Endothelial cell (in vitro differentiated cells): ENCODE data around the gene RNF144A. TPM values are rescaled to one million over a fixed set of nuclear protein-coding genes. Genes with fewer than 3 reads are reported as not detected.
"Not testable (repeated sequence)": the region's sequence is repeated elsewhere in the genome, so short reads cannot be mapped to it uniquely, and the experiment has no call there.

Source experiments
- DNase-seq: peaks from one replicate; pipeline ENCODE4 v3.0.0; 2021; ENCODE audit warnings: low spot score
- H3K27ac Mint-ChIP-seq: one replicate; pipeline ENCODE4 v1.8.0; 2021; ENCODE audit warnings: mixed read lengths, inconsistent platforms; ENCODE audit not compliant: unreplicated experiment
- H3K27me3 Mint-ChIP-seq: one replicate; pipeline ENCODE4 v1.8.0; 2021; ENCODE audit warnings: mild to moderate bottlenecking, moderate library complexity, mixed read lengths, inconsistent platforms; ENCODE audit not compliant: unreplicated experiment
- H3K36me3 Mint-ChIP-seq: one replicate; pipeline ENCODE4 v1.8.0; 2021; ENCODE audit warnings: mild to moderate bottlenecking, low read depth, mixed read lengths, inconsistent platforms; ENCODE audit not compliant: unreplicated experiment
- H3K4me1 Mint-ChIP-seq: one replicate; pipeline ENCODE4 v1.8.0; 2021; ENCODE audit warnings: mild to moderate bottlenecking, mixed read lengths, inconsistent platforms; ENCODE audit not compliant: unreplicated experiment
- H3K4me3 Mint-ChIP-seq: one replicate; pipeline ENCODE4 v1.8.0; 2021; ENCODE audit warnings: mild to moderate bottlenecking, mixed read lengths, inconsistent platforms; ENCODE audit not compliant: unreplicated experiment
- H3K9me3 Mint-ChIP-seq: one replicate; pipeline ENCODE4 v1.8.0; 2021; ENCODE audit warnings: mixed read lengths, inconsistent platforms; ENCODE audit not compliant: unreplicated experiment
- CTCF ChIP-seq: fragments of 200-600 bp; sonication (generic); IDR thresholded peaks from one replicate; pipeline ENCODE4 v1.5.0; 2021; ENCODE audit warnings: antibody characterized with exemption; ENCODE audit not compliant: unreplicated experiment
- total RNA-seq: library from RNA; stranded (reverse); fragmentation: NEBNext Ultra II Directional; extraction: Animal tissue kit (Norgen Biotek cat#: 25700); gene quantifications from one replicate; pipeline ENCODE4 v1.2.1, GENCODE V29; 2021; ENCODE audit not compliant: unreplicated experiment

Gene RNF144A
- total RNA-seq, 1 donor from 2014 or later = 81.3 TPM

GRCh38 chr2:6934758-6935651 is 17.8 kb downstream of the RNF144A start:
- Mint-ChIP-seq H3K27me3 (peaks cover 1% of the 10 kb centered on the region), H3K36me3 (peaks cover 6% of the 10 kb centered on the region), H3K9me3 (no peaks in the 10 kb centered on the region), H3K4me1 (peaks cover 6% of the 10 kb centered on the region), H3K27ac (no peak overlapping the region), H3K4me3 (no peak overlapping the region)
- DNase-seq = no peak
- TF ChIP-seq CTCF = no peak

GRCh38 chr2:6935652-6936020 is 18.4 kb downstream of the RNF144A start:
- DNase-seq, H3K9me3 Mint-ChIP-seq, H3K4me1 Mint-ChIP-seq, H3K27ac Mint-ChIP-seq, H3K36me3 Mint-ChIP-seq, H3K4me3 Mint-ChIP-seq, H3K27me3 Mint-ChIP-seq: not testable (repeated sequence)

GRCh38 chr2:6937157-6937556 is 19.9 kb downstream of the RNF144A start:
- H3K4me3 Mint-ChIP-seq = no peak overlapping the region
- H3K27ac Mint-ChIP-seq = no peak overlapping the region
- peaks cover 1% of the 10 kb centered on the region for H3K27me3 Mint-ChIP-seq
- no peak for DNase-seq
- peaks cover 15% of the 10 kb centered on the region for H3K4me1 Mint-ChIP-seq
- no peaks in the 10 kb centered on the region for H3K9me3 Mint-ChIP-seq
- no peak for TF ChIP-seq CTCF
- peaks cover 16% of the 10 kb centered on the region for H3K36me3 Mint-ChIP-seq

GRCh38 chr2:6937582-6937981 is 20.4 kb downstream of the RNF144A start:
- H3K27me3 Mint-ChIP-seq = peaks cover 1% of the 10 kb centered on the region
- no peak for TF ChIP-seq CTCF
- DNase-seq = no peak
- H3K4me1 Mint-ChIP-seq = peaks cover 15% of the 10 kb centered on the region
- H3K9me3 Mint-ChIP-seq = no peaks in the 10 kb centered on the region
- H3K4me3 Mint-ChIP-seq = no peak overlapping the region
- no peak overlapping the region for H3K27ac Mint-ChIP-seq
- H3K36me3 Mint-ChIP-seq = peaks cover 20% of the 10 kb centered on the region

- H3K4me3 Mint-ChIP-seq = no peak overlapping the region
- H3K36me3 Mint-ChIP-seq = peaks cover 34% of the 10 kb centered on the region
- H3K27ac Mint-ChIP-seq = no peak overlapping the region
- DNase-seq = no peak
- no peaks in the 10 kb centered on the region for H3K9me3 Mint-ChIP-seq
- peaks cover 1% of the 10 kb centered on the region for H3K27me3 Mint-ChIP-seq
- TF ChIP-seq CTCF = no peak
- peaks cover 15% of the 10 kb centered on the region for H3K4me1 Mint-ChIP-seq
Measured at GRCh38 chr2:6939071-6939470, 21.9 kb downstream of the RNF144A start.
